GM19238 (cell line): ENCODE measurements around the gene ING3.
"Not testable (repeated sequence)": the region's sequence is repeated elsewhere in the genome, so short reads cannot be mapped to it uniquely, and the experiment has no call there.

ENCODE experiments used
- DNase-seq: peaks from one replicate; pipeline ENCODE4 v3.0.0; 2011; ENCODE audit warnings: low spot score; ENCODE audit not compliant: insufficient read length

Gene ING3

DNA sequence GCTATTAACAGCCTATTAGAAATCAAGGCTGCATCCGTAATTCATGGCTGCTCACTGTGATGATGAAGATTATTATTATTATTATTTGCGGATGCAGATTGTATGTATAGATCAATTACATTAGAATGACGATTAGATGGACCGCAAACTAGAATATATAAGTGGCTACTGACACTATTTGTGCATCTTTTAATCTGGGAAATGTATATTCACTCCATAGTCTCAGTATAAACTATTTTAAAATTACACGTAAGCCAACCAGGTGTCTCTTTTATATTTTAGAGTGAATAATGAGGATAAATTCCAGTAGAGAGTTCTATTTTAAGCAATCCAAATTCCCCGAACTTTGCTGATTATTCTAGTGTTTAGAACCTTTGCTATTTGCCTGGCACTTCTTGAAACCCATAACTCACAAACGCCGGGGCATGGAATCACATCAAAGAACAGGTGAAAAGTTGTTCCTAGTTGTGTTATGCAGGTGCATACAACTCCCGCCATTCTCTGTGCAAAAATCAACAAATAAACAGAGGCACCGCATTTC is 509 bp upstream of the ING3 start:
- DNase-seq: no peak

DNA sequence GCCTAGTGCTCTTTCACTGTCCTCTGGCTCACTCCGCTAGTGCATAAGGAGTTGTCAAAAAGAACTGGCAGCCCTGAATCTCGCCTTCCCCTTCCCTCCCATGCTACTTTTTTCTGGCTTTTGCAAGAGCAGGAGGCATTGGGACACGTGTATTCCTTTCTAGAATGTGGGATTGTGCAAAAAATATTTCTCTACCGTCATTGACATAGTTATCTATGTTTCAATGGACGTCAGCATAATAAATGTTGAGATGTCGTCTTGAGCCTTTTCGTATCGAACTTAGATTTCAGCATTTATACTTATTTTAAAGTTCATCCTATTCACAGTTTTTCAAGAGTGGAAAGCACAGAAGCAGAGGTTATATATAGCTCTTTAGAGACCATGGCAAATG is 727 bp downstream of the ING3 start:
- no peak for DNase-seq

DNA sequence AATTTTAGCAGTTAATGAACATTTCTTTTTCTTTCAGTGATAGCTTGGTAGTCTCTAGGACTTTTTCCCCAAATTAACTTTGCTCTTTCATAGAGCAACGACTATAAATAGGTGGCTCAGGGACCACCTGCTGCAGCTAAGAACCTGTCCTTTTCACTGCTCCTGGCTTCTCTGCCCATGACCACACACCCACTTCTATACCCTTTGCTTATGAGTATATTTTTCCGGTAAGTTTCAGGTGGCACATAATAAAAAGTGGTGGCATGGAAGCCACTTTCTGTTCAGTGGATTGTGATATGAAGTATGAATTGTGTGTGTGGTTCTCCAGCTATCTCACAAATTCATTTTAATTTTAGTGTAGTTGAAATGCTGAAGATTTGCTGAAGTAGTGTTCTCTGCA is 1.2 kb downstream of the ING3 start:
- DNase-seq: no peak

DNA sequence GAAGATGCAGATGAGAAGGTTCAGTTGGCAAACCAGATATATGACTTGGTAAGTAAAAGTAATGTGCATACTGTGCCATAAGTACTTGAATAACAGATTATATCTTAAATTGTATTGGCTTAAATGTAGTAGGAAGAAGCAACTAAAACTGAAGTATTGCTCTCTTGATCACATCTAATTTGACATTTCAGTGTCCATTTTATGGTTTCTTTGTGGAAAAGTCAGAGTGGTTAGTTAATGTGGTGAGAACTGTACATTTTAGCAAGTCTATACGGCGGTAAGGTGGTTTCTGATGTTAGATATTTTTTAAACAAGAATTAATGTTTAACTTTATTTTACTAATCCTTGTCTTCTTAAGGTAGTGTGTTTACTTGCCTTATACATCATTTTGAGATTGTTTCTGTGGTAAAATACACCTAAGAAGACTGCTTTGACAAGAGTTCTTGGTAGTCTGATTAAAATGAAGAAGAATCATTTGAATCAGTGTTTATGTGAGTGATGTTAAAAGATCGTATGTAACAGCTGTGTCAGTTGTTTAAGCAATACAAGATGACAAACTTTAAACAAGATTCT is 5.1 kb downstream of the ING3 start:
- DNase-seq: no peak

DNA sequence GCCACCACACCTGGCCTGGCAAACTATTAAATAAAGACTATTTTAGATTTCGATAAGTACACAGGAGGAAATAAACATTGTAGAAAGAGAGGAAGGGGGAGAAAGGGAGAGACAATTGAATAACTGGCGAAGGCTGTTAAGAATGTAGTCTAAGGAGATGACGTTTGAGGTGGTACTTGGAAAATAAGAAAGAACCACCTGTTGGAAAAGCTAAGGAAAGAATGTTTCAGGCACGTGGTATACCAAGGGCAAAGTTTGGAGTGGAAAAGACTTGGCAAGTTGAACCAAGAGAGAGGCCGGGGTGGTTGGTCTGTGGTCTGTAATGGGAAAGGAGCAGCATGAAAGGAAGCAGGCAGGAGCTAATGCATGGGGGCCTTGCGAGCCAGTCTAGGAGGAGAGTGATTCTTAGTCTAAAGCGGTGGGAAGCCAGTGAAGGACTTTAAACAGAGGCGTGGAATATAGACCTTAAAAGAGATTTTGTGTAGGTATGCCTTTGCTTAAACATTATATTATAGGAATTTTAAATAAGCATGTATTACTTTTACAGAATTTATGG is 9.4 kb downstream of the ING3 start:
- DNase-seq: no peak

DNA sequence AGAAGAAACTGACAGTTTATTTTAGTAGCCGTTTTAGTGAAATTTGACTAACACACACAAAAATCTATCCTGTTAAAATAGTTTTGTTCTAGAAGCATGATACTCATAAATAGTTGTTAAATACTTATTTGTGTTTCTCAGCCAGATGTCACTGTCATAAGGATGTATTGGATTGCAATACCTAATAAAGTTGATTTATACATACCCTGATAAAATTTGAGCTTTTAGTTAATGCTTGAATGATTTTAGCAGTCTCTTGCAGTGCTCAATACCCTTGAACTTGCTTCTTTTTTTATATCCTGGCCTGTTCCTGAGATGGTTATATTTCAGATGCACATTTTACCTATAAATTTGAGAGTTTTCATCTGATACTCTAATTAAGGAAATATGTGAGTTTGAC is 10.1 kb downstream of the ING3 start:
- no peak for DNase-seq

DNA sequence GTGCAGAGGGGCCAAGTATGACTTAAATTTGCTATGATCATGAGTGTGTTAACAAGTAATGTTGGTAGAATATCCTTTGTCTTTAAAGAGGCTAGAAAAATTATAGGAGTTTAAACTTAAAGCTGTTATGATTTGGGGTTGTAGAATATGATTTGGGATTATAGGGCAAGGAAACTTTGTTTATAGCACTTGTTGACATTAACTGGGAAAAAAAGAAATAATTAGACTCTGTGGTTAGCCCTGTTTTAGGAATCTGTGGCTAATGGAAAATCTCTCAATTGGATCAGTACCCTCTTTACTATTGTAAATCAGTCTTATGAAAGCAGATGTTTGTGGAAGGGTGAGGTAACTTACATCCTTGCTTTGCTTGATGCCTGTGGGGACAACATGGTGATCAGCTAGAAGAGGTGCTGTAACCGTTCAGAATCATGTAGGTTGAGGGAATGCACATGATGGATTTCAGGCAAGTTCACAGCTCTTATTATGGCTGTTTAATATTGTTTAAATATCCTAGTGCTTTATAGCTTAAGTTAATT is 11.1 kb downstream of the ING3 start:
- no peak for DNase-seq

DNA sequence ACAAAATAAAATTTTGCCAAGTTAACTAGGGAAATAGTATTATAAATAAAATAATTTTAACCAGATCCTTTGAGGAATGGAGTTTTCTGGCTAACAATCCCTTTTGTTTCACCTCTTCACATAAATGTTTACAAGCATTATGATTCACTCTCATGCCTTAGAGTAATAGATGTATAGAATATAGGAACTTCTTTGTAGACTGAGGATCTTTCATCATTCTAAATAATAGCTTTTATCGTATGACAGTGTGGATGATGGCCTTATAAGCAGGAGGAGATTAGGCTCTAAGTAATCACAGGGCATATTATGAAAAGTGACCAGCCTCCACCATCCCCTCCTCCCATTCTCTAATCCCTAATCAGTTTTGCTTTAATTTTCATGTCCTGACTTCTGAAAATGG is 13.5 kb downstream of the ING3 start:
- no peak for DNase-seq

DNA sequence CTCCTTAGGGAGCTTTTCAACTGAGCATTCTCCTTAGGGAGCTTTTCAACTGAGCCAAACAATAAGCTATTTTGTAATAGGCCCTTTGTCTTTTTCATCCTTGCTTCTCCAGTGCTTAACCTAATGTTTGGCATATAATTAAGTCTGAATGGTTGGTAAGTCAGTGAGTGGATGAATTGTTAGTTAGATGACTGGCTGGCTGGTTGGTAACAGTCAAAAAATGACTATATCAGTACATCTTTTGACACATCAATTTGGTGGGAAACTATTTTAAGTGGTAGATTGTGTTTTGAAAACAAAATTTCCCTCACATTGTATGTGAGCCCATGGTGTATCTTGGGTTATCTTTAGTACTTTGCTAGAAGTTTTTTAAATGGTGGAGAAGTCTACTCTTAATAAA is 16.4 kb downstream of the ING3 start:
- no peak for DNase-seq

DNA sequence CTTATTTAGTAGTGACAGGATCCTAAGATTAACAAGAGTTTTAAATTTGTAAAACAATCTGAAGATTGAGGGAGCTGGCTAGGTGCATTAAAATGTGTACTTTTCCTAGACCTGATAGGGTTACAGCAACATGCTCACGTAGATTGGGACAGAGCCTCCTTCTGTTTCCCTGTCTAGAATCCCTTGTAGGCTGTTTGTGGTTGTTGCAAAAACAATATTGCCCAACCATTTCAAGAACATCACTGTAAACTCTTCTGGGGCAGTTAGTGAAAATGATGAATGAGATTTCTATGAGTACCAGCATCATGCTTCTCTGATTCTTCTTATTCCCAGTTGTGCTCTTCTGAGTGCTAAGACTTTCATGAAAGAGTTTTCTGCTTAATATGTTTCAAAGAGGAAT is 23.3 kb downstream of the ING3 start:
- DNase-seq: no peak

DNA sequence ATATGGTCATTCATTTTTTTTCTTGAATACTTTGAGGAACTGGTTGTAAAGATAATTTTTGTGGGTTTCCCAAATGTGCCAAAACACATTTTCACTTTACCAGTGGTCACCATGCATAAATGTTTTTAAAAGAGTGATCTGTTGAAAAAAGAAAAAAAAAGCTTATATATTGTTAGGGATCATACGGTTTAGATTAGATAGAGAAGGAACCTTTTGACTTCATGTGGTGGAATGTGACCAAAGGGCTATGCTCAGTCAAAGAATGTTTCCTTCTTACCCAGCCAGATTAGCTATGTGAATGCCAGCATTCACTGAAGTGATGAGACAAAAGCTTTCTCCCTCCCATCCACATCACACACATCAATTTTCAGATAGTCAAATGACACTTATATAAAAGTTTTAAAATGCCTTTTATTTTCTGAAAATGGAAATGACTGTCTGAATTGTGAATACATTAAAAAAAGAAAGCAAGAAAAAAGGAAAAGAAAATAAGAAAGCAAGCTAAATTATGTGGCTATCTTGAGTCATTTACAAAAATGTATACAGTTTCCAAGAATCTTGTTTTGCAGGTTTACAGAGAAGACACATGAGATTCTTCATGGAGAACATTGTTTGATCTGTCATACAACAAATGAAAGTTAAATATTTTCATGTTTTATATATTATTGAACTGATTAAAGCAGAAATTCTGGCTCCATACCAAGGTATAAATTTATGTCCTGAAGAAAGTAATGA is 29.4 kb downstream of the ING3 start:
- DNase-seq: no peak

DNA sequence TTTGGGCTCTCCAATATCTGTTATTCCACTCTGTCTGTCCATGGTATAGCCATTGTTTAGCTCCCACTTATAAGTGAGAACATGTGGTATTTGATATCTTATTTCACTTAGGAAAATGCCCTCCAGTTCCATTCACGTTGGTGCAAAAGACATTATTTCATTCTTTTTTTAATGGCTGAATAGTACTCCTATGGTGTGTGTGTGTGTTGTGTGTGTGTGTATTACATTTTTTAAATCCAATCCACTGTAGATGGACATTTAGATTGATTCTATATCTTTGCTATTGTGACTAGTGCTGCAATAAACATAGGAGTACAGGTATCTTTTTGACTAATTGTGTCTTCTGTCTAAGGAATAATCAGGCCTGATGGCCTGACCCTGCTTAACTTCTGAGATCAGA is 30.5 kb downstream of the ING3 start:
- DNase-seq: no peak

DNA sequence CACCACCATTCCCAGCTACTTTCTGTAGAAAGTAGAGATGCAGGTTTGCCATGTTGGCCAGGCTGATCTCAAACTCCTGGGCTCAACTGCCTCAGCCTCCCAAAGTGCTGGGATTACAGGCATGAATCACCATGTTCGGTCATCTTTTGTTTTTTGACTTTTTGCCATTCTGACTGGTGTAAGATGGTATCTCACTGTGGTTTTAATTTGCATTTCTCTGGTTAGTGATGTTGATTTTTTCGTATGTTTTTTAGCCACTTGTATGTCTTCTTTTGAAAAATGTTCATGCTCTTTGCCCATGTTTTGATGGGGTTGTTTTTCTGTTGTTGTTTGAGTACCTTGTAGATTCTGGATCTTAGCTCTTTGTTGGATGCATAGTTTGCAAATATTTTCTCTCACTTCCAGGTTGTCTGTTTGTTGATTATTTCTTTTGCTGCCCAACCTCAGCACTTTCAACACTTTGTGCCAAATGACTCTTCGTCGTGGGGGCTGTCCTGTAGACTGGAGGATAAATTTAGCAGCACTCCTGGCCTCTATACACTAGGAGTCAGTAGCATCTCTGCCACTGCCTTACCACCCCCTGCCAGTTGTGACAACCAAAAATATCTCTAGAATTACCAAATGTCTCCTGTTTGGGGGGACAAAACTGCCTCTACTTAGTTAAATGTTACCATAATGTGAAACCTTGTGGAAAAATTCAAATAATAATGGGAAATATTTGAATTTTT is 31.5 kb downstream of the ING3 start:
- DNase-seq: no peak

DNA sequence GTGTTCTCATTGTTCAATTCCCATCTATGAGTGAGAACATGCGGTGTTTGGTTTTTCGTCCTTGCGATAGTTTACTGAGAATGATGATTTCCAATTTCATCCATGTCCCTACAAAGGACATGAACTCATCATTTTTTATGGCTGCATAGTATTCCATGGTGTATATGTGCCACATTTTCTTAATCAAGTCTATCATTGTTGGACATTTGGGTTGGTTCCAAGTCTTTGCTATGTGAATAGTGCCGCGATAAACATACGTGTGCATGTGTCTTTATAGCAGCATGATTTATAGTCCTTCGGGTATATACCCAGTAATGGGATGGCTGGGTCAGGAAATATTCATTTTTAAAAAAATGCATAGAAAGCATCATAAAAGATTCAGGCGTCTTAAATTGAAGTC is 33.0 kb downstream of the ING3 start:
- not testable (repeated sequence) for DNase-seq

DNA sequence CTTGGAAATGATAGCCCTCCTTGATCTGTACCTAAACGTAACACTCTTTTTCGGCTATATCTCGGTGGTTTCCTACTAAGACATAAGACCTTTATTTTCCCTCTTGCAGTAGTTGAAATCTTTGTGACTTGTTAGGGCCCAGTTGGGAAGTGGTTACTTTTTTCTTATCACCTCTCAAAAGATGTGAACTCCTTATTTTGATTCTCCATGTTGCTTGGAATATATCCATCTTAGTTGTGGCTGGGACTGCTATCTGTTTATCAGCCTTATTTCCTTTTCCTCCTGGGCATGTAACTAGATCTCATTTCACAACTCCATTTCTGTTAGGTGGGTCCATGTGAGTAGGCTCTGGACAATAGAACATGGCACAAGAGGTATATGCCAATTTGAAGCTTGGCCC is 33.8 kb downstream of the ING3 start:
- DNase-seq: no peak

DNA sequence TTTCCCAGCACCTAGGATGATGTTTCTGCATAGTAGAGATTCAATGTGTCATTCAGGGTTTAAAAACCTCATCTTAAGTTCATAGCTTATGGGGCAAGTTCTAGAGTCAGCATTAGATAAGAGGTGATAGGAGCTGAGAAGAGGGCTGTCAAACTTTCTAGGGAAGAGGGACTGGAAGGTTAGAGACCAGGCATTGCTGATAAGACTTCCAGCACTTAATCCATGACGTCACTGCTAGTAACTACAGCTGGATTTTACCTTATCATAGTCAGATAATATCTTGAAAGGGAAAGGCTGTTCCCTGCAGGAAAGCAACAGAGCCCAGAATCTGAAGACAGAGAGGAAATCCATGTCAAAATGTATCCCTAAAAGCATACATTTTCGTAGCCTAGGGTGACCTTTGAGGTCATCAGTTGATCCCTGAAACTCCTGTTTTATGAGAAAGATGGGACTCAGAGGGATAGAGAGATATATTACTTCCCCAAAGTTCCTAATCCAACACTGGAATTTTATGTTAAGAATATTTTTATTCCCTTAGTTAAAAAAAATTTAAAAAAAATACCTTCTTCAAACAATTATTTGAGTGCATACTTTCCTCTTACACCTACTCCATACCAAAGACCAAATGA is 34.7 kb downstream of the ING3 start:
- DNase-seq: no peak

DNA sequence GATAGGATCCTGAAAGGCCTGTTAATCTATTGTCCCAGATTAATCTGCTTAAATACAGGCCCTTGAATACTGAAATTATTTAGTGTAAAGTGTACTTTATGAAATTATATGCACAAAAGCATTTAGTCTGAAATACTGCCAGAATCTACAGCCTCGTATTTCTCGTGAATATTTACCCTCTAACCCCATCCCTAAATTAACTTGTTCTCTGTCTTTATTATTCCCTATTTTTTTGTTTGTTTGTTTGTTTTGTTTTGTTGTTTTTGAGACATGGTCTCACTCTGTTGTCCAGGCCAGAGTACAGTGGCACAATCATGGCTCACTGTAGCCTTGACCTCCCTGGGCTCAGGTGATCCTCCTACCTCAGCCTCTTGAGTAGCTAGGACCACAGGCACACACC is 35.3 kb downstream of the ING3 start:
- DNase-seq: no peak

DNA sequence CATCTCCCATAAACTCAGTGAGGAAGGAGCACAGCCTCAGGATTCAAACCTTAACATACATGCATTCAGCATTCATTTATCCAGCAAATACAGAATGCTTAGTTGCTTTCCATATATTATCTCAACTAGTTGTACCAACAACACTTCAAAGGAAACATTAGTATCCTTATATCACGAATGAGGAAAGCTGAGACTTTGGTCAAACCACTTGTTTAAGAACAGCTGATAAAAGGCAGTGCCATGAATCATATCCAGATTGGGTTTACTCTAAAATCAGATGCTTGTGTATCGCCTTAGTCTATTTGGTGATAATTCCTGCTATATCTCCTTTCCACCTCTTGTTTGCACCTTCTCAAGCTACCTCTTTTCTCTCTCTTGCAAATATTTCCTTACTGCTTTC is 36.1 kb downstream of the ING3 start:
- DNase-seq: no peak

DNA sequence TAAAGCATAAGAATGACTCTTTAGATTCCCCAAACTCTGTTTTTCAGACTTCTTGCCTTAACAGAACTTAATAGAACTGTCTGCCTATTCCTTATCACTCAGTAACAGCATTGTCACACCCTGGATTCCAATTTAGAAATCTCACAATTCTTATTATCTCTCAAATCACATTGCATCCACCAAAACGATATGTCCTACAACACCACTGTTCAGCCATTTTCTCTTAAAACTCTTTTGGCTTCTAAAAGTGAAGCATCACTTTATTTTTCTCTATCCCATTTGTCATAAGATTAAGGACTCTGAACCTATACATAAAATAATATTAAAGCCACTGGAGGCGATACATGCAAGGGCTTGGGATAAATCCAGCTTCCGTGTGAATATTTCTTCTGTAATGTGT is 36.7 kb downstream of the ING3 start:
- no peak for DNase-seq

DNA sequence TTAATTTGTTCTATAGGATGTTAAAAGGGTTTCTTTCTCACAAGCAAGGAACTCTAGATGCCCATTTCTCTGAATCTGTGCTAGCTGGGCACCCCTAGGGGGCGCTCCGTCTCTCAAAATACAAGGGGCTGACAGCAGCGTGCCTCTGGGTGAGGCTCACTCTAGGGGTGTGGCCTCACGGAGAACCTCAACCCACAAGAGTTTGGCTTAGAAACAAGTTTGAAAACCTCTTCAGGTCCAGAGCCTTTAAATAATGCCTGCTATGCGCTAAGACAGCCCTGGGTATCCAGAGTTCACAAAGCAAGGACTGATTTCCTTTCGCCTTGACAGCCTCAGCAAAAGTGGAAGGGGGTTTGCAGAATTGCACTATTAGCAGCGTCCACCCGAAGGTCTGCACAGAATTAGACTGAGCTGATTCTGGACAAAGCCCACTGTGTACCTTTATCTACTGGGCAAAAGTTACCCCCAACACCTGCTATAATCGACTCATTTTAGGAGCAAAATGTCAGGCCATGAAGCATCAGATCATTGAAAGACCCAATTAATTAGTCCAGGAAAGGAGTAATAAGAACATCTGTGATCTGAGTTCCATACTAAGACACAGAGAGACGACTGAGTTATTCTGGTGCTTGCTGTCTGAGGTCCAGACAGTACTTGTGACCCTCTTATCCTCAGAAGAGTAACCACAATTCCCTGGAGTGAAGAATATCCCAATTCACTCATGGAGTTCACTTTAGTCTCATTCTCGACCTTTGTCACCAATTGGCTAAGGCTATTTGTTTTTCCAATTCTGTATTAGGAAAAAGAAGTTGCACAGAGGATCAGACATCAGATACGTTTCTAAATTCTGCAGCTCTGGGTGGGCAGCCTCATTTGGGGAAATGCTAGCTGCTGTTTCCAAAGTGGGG is 37.4 kb downstream of the ING3 start:
- peak; percentile 60 for DNase-seq
